Suprapubic skin (tissue), 3 donors: ENCODE data around the gene JPH2.

Source experiments
- CTCF ChIP-seq, 2 donors: fragments of 200-600 bp in 1 of 2; fragments of 450-650 bp in 1 of 2; sonication (generic) in 1 of 2; IDR thresholded peaks; one replicate each; pipeline ENCODE4 v1.5.1; 2016 to 2019; ENCODE audit warnings: antibody characterized with exemption in 2 of 2, mild to moderate bottlenecking in 1 of 2, moderate library complexity in 1 of 2
- EP300 ChIP-seq: sonication (generic); formaldehyde crosslinking; IDR thresholded peaks from one replicate; pipeline ENCODE4 v1.6.1; 2017; ENCODE audit warnings: antibody characterized with exemption
- POLR2A ChIP-seq, 2 donors: fragments of 450-650 bp; IDR thresholded peaks; one replicate each; pipeline ENCODE4 v1.6.1; 2017; ENCODE audit warnings: antibody characterized with exemption in 2 of 2, mild to moderate bottlenecking in 2 of 2, moderate library complexity in 2 of 2

- TF ChIP-seq POLR2A (IDR thresholded peaks at IDR 0.05) (no peak), EP300 (no peak), CTCF (IDR thresholded peaks at IDR 0.05) (no peak)
Measured at GRCh38 chr20:44193801-44194200, 6.8 kb upstream of the JPH2 start.
